ENCODE data around the gene POLD2.
"Not testable (repeated sequence)": the region's sequence is repeated elsewhere in the genome, so short reads cannot be mapped to it uniquely, and the experiment has no call there.

Gene POLD2

GRCh38 chr7:44123190-44124003 lies at the start of gene POLD2:
TSS of gene POLD2 (minus strand) at chr7:44123548. CDS start at chr7:44122053, 1,495 bp downstream.
- ChIA-PET POLR2A (interaction anchor here (0.9 to 1.5 kb wide), 8 partner anchors 8 to 57 kb away, joined by 3 to 8 read pairs (median 4); partner anchors contain the start of genes AEBP1 and PGAM2), CTCF (interaction anchor here (1.1 to 3.0 kb wide), 8 partner anchors 11 to 82 kb away, joined by 3 to 14 read pairs (median 4); no protein-coding TSS in a partner anchor)
- no peak for TF ChIP-seq CTCF (IDR thresholded peaks at IDR 0.05; ENCODE audit: insufficient read depth, low read length, missing control alignments)
- H3K4me3 ChIP-seq (ENCODE audit: low read depth, low read length), result peak within 1 kb of the TSS; percentile 80
- DNase-seq (ENCODE audit: low read depth, low spot score), result peak; percentile 56

- DNase-seq (ENCODE audit: low read depth, low spot score), result no peak
- CTCF ChIA-PET, result interaction anchor here (1.0 kb wide), 1 partner anchor 9 kb away, joined by 3 read pairs; no protein-coding TSS in a partner anchor
- no peak overlapping the region for H3K4me3 ChIP-seq (ENCODE audit: low read depth, low read length)
- TF ChIP-seq CTCF (IDR thresholded peaks at IDR 0.05; ENCODE audit: insufficient read depth, low read length, missing control alignments), result no peak
- POLR2A ChIA-PET, result no interaction called here
Measured at GRCh38 chr7:44172803-44173424, 49.6 kb upstream of the POLD2 start.

GRCh38 chr7:44172352-44172751 lies 49.0 kb upstream of the POLD2 start:
- POLR2A ChIA-PET, result no interaction called here
- no peak for TF ChIP-seq CTCF (IDR thresholded peaks at IDR 0.05; ENCODE audit: insufficient read depth, low read length, missing control alignments)
- no peak for DNase-seq (ENCODE audit: low read depth, low spot score)
- CTCF ChIA-PET, result interaction anchor here (0.6 to 1.0 kb wide), 4 partner anchors 9 to 104 kb away, joined by 3 to 4 read pairs (median 3); no protein-coding TSS in a partner anchor
- H3K4me3 ChIP-seq (ENCODE audit: low read depth, low read length), result no peak overlapping the region

GRCh38 chr7:44171901-44172300 lies 48.6 kb upstream of the POLD2 start:
- H3K4me3 ChIP-seq (ENCODE audit: low read depth, low read length); DNase-seq (ENCODE audit: low read depth, low spot score); POLR2A ChIA-PET: not testable (repeated sequence)
- CTCF ChIA-PET, result interaction anchor here (0.6 to 1.0 kb wide), 4 partner anchors 8 to 103 kb away, joined by 3 to 4 read pairs (median 3); no protein-coding TSS in a partner anchor

GRCh38 chr7:44167920-44168319 lies 44.6 kb upstream of the POLD2 start:
- TF ChIP-seq CTCF (IDR thresholded peaks at IDR 0.05; ENCODE audit: insufficient read depth, low read length, missing control alignments), result no peak
- POLR2A ChIA-PET, result no interaction called here
- H3K4me3 ChIP-seq (ENCODE audit: low read depth, low read length), result no peak overlapping the region
- DNase-seq (ENCODE audit: low read depth, low spot score), result no peak
- CTCF ChIA-PET, result no interaction called here

GRCh38 chr7:44163591-44163990 lies 40.2 kb upstream of the POLD2 start:
- ChIA-PET CTCF (interaction anchor here (1.0 to 2.5 kb wide), 7 partner anchors 9 to 91 kb away, joined by 3 to 8 read pairs (median 4); no protein-coding TSS in a partner anchor), POLR2A (interaction anchor here (1.0 to 1.1 kb wide), 2 partner anchors 13 to 41 kb away, joined by 3 to 4 read pairs; partner anchors contain the start of gene POLD2)
- TF ChIP-seq CTCF (IDR thresholded peaks at IDR 0.05; ENCODE audit: insufficient read depth, low read length, missing control alignments), result no peak
- H3K4me3 ChIP-seq (ENCODE audit: low read depth, low read length), result no peak overlapping the region
- DNase-seq (ENCODE audit: low read depth, low spot score), result peak; percentile 86

All from AG04449 (cell line).